Measurements from ENCODE around the gene CBLN4. TPM values are rescaled to one million over a fixed set of nuclear protein-coding genes. Genes with fewer than 3 reads are reported as not detected.

The CBLN4 gene
- total RNA-seq, 2 experiments from 2014 or later, result not detected

- peaks cover 9% of the 10 kb centered on the region for H3K9me3 Mint-ChIP-seq
- Histone ChIP-seq H3K4me1 (ENCODE audit: insufficient read depth, low read length) (no peaks in the 10 kb centered on the region), H3K4me3 (ENCODE audit: low read length) (no peak overlapping the region), H3K27me3 (ENCODE audit: control insufficient read depth in 1 of 2, insufficient read depth in 2 of 2, low read length in 2 of 2) (no peaks in the 10 kb centered on the region), H3K9me3 (ENCODE audit: control insufficient read depth in 1 of 2, insufficient read depth in 1 of 2, low read length in 2 of 2) (peaks cover 0 to 7% of the 10 kb centered on the region in 2 experiments), H3K27ac (ENCODE audit: low read depth in 1 of 2, low read length in 2 of 2) (no peak overlapping the region), H3K36me3 (ENCODE audit: insufficient read depth, low read length) (no peaks in the 10 kb centered on the region)
- ChIA-PET CTCF (no interaction called here), POLR2A (no interaction called here)
- H3K4me3 Mint-ChIP-seq, result no peak overlapping the region
- no peak for TF ChIP-seq CTCF (IDR thresholded peaks at IDR 0.05)
- DNase-seq (no peak), ATAC-seq (ENCODE audit: poor library complexity) (no peak)
- H3K36me3 Mint-ChIP-seq (ENCODE audit: low read depth), result no peaks in the 10 kb centered on the region
- no peaks in the 10 kb centered on the region for H3K4me1 Mint-ChIP-seq (ENCODE audit: low read depth)
- no peaks in the 10 kb centered on the region for H3K27me3 Mint-ChIP-seq
- intact Hi-C loops (cut with DNase I, micrococcal nuclease), result no loop called here
- H3K27ac Mint-ChIP-seq, result no peak overlapping the region
Measured at GRCh38 chr20:56018716-56019115, 13.4 kb upstream of the CBLN4 start.

DNA sequence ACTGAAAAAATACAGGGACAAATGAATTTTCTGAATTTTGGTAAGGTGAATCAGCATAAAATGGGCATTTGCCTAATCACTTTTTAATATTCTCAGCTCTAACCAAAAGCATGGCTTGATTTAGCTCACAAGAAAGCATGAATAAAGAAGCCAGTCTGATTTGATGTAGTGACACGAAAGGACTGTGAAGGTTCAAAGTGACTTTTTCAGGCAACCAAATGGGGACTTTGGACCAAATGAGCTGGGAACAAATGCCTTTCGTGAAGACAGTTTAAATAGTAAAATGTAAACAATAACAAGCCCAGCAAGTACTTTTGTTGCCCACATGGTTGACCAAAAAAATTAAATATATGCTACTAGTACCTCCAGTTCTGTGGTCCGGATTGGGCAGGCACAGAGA is 12.9 kb upstream of the CBLN4 start:
- Histone ChIP-seq H3K36me3 (ENCODE audit: insufficient read depth, low read length) (no peaks in the 10 kb centered on the region), H3K27ac (ENCODE audit: low read depth in 1 of 2, low read length in 2 of 2) (no peak overlapping the region), H3K4me1 (ENCODE audit: insufficient read depth, low read length) (no peaks in the 10 kb centered on the region), H3K9me3 (ENCODE audit: control insufficient read depth in 1 of 2, insufficient read depth in 1 of 2, low read length in 2 of 2) (peaks cover 0 to 7% of the 10 kb centered on the region in 2 experiments), H3K27me3 (ENCODE audit: control insufficient read depth in 1 of 2, insufficient read depth in 2 of 2, low read length in 2 of 2) (no peaks in the 10 kb centered on the region), H3K4me3 (ENCODE audit: low read length) (no peak overlapping the region)
- ChIA-PET POLR2A (no interaction called here), CTCF (no interaction called here)
- ATAC-seq (ENCODE audit: poor library complexity) (no peak), DNase-seq (no peak)
- Mint-ChIP-seq H3K27me3 (no peaks in the 10 kb centered on the region), H3K4me3 (no peak overlapping the region), H3K36me3 (ENCODE audit: low read depth) (no peaks in the 10 kb centered on the region), H3K4me1 (ENCODE audit: low read depth) (no peaks in the 10 kb centered on the region), H3K27ac (no peak overlapping the region), H3K9me3 (peaks cover 8% of the 10 kb centered on the region)
- TF ChIP-seq CTCF (IDR thresholded peaks at IDR 0.05), result no peak
- intact Hi-C loops (cut with DNase I, micrococcal nuclease), result no loop called here

DNA sequence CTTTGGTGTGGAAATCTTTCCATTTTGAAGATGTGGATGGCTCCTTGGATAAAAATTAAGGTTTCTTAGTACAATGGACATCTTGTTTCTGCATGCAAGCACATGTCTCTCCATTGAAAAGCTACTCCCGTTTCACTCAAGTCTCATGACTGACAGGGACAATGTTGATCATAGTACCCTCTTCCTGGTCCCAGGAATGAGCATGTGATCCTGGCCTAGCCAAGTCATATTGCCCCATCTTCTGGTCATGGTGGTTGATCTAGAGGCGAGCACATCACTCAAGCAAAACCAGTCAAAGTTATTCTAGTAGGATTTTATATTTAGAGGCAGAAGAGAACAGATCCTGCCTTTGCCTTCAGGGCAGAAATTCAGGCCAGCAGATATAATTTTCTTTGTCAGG is 12.2 kb upstream of the CBLN4 start:
- peaks cover 3% of the 10 kb centered on the region for H3K9me3 Mint-ChIP-seq
- POLR2A ChIA-PET, result no interaction called here

More for the DNA sequence above, 12.2 kb upstream of the CBLN4 start:
- no peaks in the 10 kb centered on the region for H3K27me3 ChIP-seq (ENCODE audit: control insufficient read depth in 1 of 2, insufficient read depth in 2 of 2, low read length in 2 of 2)
- no peak overlapping the region for H3K27ac ChIP-seq (ENCODE audit: low read depth in 1 of 2, low read length in 2 of 2)
- no peak for ATAC-seq (ENCODE audit: poor library complexity)
- H3K9me3 ChIP-seq (ENCODE audit: control insufficient read depth in 1 of 2, insufficient read depth in 1 of 2, low read length in 2 of 2), result peaks cover 0 to 7% of the 10 kb centered on the region in 2 experiments
- H3K36me3 ChIP-seq (ENCODE audit: insufficient read depth, low read length), result no peaks in the 10 kb centered on the region
- DNase-seq, result no peak
- Mint-ChIP-seq H3K36me3 (ENCODE audit: low read depth) (no peaks in the 10 kb centered on the region), H3K27ac (no peak overlapping the region), H3K4me3 (no peak overlapping the region), H3K27me3 (no peaks in the 10 kb centered on the region), H3K4me1 (ENCODE audit: low read depth) (no peaks in the 10 kb centered on the region)
- TF ChIP-seq CTCF (IDR thresholded peaks at IDR 0.05), result no peak
- H3K4me3 ChIP-seq (ENCODE audit: low read length), result no peak overlapping the region
- no peaks in the 10 kb centered on the region for H3K4me1 ChIP-seq (ENCODE audit: insufficient read depth, low read length)
- intact Hi-C loops (cut with DNase I, micrococcal nuclease), result no loop called here
- CTCF ChIA-PET, result no interaction called here

Measured in CD4-positive, alpha-beta T cell (primary cell).